ENCODE measurements around the gene CALD1.

DNA sequence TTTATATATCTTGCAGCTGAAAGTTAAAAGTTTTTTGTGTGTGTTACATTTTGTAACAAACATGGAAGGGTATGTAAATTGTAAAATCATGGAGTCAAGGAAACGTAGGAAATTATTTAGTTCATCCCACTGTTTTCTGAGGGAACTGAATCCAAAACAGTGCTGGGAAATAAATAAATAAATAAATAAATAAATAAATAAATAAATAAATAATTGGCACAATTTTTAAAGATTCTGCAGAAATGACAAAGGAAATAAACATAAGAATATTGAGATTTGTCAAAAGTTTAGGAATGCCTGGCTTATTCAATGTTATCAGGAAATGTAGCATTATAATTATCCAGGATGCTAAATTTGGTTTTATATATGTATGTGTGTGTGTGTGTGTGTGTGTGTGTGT lies 115.5 kb downstream of the CALD1 start:
- TF ChIP-seq POLR2A (IDR thresholded peaks at IDR 0.05; ENCODE audit: low read depth, low read length), result no peak
- no peak for TF ChIP-seq POU2F2 (IDR thresholded peaks at IDR 0.05; ENCODE audit: low read depth, low read length)
- no peak for TF ChIP-seq SPI1 (IDR thresholded peaks at IDR 0.05; ENCODE audit: low read depth, low read length)

All from GM12891 (cell line).